Neural crest cell (in vitro differentiated cells): ENCODE results near the gene TRO. TPM values are rescaled to one million over a fixed set of nuclear protein-coding genes. Genes with fewer than 3 reads are reported as not detected.

Experiments
- DNase-seq: peaks from one replicate; pipeline ENCODE4 v3.0.0; 2021; ENCODE audit warnings: low read depth, mixed read lengths, low spot score
- H3K27ac Mint-ChIP-seq: one replicate; pipeline ENCODE4 v1.8.0; 2021; ENCODE audit warnings: mild to moderate bottlenecking, mixed read lengths; ENCODE audit not compliant: unreplicated experiment
- H3K27me3 Mint-ChIP-seq: 2 replicates; pipeline ENCODE4 v1.8.0; 2021; ENCODE audit warnings: low read depth, mild to moderate bottlenecking, mixed read lengths
- H3K36me3 Mint-ChIP-seq: 2 replicates; pipeline ENCODE4 v1.8.0; 2021; ENCODE audit warnings: low read depth, mild to moderate bottlenecking, mixed read lengths
- H3K4me1 Mint-ChIP-seq: 2 replicates; pipeline ENCODE4 v1.8.0; 2021; ENCODE audit warnings: mixed read lengths
- H3K4me3 Mint-ChIP-seq: one replicate; pipeline ENCODE4 v1.8.0; 2021; ENCODE audit warnings: mild to moderate bottlenecking, mixed read lengths
- H3K9me3 Mint-ChIP-seq: 2 replicates; pipeline ENCODE4 v1.8.0; 2021; ENCODE audit warnings: mixed read lengths
- CTCF ChIP-seq: fragments of 200-600 bp; sonication (generic); conservative IDR thresholded peaks from 2 replicates; pipeline ENCODE4 v1.5.0; 2021; ENCODE audit warnings: antibody characterized with exemption, mild to moderate bottlenecking
- total RNA-seq: library from RNA; stranded (reverse); gene quantifications from 2 replicates; pipeline ENCODE4 v1.2.1, GENCODE V29; 2021

TRO gene
- total RNA-seq, 1 donor from 2014 or later = 106 TPM

- no peak overlapping the region for H3K27ac Mint-ChIP-seq
- DNase-seq = no peak
- H3K36me3 Mint-ChIP-seq = no peaks in the 10 kb centered on the region
- no peak for TF ChIP-seq CTCF
- no peak overlapping the region for H3K4me3 Mint-ChIP-seq
- peaks cover 11% of the 10 kb centered on the region for H3K27me3 Mint-ChIP-seq
- no peaks in the 10 kb centered on the region for H3K4me1 Mint-ChIP-seq
- H3K9me3 Mint-ChIP-seq = peaks cover 8% of the 10 kb centered on the region
Measured at GRCh38 chrX:54961750-54962149, 41.1 kb downstream of the TRO start.

GRCh38 chrX:54964766-54965497 is 44.3 kb downstream of the TRO start:
- TF ChIP-seq CTCF = no peak
- Mint-ChIP-seq H3K36me3 (peaks cover 3% of the 10 kb centered on the region), H3K27me3 (peaks cover 11% of the 10 kb centered on the region), H3K9me3 (peaks cover 3% of the 10 kb centered on the region), H3K27ac (no peak overlapping the region), H3K4me3 (no peak overlapping the region), H3K4me1 (no peaks in the 10 kb centered on the region)
- no peak for DNase-seq

GRCh38 chrX:54977387-54977786 is 56.8 kb downstream of the TRO start:
- Mint-ChIP-seq H3K27me3 (no peaks in the 10 kb centered on the region), H3K4me1 (no peaks in the 10 kb centered on the region), H3K9me3 (peaks cover 16% of the 10 kb centered on the region), H3K27ac (no peak overlapping the region), H3K36me3 (peaks cover 3% of the 10 kb centered on the region), H3K4me3 (no peak overlapping the region)
- no peak for TF ChIP-seq CTCF
- no peak for DNase-seq

- no peak for TF ChIP-seq CTCF
- Mint-ChIP-seq H3K27me3 (no peaks in the 10 kb centered on the region), H3K4me1 (no peaks in the 10 kb centered on the region), H3K4me3 (no peak overlapping the region), H3K9me3 (peaks cover 19% of the 10 kb centered on the region), H3K36me3 (peaks cover 3% of the 10 kb centered on the region), H3K27ac (no peak overlapping the region)
- no peak for DNase-seq
Measured at GRCh38 chrX:54978448-54978847, 57.8 kb downstream of the TRO start.

- Mint-ChIP-seq H3K4me1 (no peaks in the 10 kb centered on the region), H3K36me3 (no peaks in the 10 kb centered on the region), H3K27ac (no peak overlapping the region), H3K27me3 (no peaks in the 10 kb centered on the region), H3K4me3 (no peak overlapping the region), H3K9me3 (peaks cover 14% of the 10 kb centered on the region)
- no peak for TF ChIP-seq CTCF
- DNase-seq = no peak
Measured at GRCh38 chrX:54979432-54979831, 58.8 kb downstream of the TRO start.
